Measurements from ENCODE around the gene TLCD4. TPM values are rescaled to one million over a fixed set of nuclear protein-coding genes. Genes with fewer than 3 reads are reported as not detected.

The TLCD4 gene
- total and polyA plus RNA-seq, 2 donors (not counting 1 experiment from before 2014, with no cell fraction given), result 0.55 to 1.3 TPM

Small RNA genes within 50 kb of the gene (small RNA-seq; reads per million reads assigned to genes)
- gene RF00019 (ENCODE audit: insufficient read length, low read depth, low replicate concordance), result not detected

Other genes with a start within 250 kb of the TLCD4 start
- gene CNN3, start 190.2 kb upstream of the TLCD4 start, total RNA-seq, result 17.2 and 21.1 TPM in 2 replicates
- 2.3 and 10.6 TPM in 2 replicates for gene CNN3, start 190.2 kb upstream of the TLCD4 start, polyA plus RNA-seq
- 2.6 and 3.3 TPM in 2 replicates for gene ALG14, start 44.4 kb upstream of the TLCD4 start, total RNA-seq
- 0.48 and 0.92 TPM in 2 replicates for gene ALG14, start 44.4 kb upstream of the TLCD4 start, polyA plus RNA-seq
- 21.9 and 28.1 TPM in 2 replicates for gene RWDD3, start 116.9 kb downstream of the TLCD4 start, total RNA-seq
- 18.2 and 19.9 TPM in 2 replicates for gene RWDD3, start 116.9 kb downstream of the TLCD4 start, polyA plus RNA-seq